SK-MEL-5 (cell line): ENCODE measurements around the gene MAPKAPK3. TPM values are rescaled to one million over a fixed set of nuclear protein-coding genes. Genes with fewer than 3 reads are reported as not detected.

Source experiments
- DNase-seq: peaks from one replicate; pipeline ENCODE4 v3.0.0-alpha.2; 2016; ENCODE audit warnings: low read depth, low spot score
- in situ Hi-C: cut with HindIII; loops from 2 replicates; pipeline ENCODE4 v1.10.0; 2016; ENCODE audit warnings: low sequenced_read_pairs, high pct_unique_total_duplicates, low pct_unique_long_range_greater_than_20kb
- total RNA-seq: library from RNA; depleted of rRNA; stranded (reverse); fragments of >200 nt; shearing (Covaris generic); gene quantifications from 2 replicates; pipeline ENCODE4 v1.2.3, GENCODE V29; 2014

MAPKAPK3 gene
- total RNA-seq, 1 experiment from 2014 or later, result 66.5 TPM

DNA sequence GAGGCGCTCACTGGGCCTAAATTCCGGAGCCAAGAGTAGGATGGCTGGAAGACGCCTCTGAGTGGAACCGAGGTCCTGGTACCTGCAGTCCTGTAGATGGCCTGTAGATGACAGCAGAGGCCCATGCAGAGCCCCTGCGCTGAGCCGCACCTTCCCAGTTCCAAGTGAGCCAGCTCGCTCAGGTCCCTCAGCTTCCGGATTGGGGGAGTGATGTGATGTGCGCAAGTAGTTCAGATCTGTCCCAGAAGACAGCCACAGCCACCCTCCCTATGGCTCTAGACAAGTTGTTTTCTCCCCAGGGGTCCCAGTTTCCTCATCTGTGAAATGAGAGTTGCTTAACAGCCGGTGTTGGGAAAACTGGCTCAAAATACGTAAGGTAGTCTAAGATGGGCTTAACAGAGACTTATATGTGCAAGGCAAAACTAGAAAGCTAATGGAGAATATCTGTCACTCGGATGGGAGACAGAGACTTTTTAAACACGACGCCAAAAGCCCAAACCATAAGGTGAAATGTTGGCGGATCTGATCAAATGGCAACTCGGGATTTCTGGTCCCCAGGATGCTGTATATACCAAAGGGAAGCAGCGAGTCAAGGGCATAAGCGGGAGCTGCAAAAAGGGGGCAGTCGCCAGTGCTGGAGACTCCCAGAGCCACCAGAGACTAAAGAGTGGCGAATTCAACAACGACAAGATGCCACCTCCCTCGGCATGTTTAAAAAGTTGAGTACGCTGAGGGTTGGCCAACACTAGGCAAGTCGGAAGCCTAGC, 765 bp upstream of the MAPKAPK3 start:
- in situ Hi-C loops, result no loop called here
- peak; percentile 86 for DNase-seq

DNA sequence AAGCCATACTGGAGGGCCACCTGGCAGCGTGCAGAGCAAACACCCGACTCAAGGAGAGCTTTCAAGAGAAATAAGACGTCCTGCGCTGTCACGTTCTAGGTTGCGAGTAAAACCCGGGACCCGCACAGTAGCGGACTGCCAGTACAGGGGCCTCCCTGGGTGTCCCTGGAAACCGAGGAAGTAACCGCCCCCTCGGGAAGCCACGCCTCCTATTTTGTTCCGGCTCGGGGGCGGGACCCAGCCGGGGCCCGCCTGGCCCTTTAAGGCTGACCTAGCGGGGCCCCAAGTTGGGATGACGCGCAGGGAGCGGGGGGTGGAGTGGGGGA, 218 bp upstream of the MAPKAPK3 start:
- in situ Hi-C loops, result no loop called here
- peak; percentile 89 for DNase-seq

DNA sequence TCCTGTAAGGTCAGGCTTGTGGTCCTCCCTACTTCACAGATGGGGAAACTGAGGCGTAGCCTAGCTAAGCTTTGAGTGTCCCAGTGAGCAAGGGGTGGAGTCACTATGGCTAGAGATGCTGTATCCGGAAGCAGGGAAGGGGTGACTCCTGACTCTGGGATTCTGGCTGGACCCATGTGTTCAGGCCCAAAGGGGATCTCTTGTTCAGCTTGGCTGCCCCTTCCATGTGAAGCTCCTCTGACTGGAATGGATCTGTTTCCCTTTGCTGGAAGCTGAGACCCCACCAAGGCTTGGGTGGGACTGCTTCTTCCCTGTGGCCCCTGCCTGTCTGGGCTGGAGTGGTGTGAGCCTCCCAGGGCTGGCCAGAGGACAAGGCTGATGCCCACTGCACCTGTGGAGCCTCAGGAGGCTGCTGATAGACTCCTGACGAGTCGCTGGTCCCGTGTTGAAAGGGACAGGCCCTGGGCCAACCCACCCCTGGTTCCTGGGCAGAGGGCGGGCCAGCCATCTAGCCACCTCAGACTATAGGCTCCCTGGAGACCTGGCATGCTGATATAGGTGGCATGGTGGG, 1.0 kb downstream of the MAPKAPK3 start:
- in situ Hi-C loops, result no loop called here
- no peak for DNase-seq

- DNase-seq, result no peak
- in situ Hi-C loops, result no loop called here
These were observed 3.5 kb downstream of the MAPKAPK3 start for GRCh38 chr3:50620420-50620819.

- no peak for DNase-seq
These were observed 3.9 kb downstream of the MAPKAPK3 start for GRCh38 chr3:50620820-50621219.

DNA sequence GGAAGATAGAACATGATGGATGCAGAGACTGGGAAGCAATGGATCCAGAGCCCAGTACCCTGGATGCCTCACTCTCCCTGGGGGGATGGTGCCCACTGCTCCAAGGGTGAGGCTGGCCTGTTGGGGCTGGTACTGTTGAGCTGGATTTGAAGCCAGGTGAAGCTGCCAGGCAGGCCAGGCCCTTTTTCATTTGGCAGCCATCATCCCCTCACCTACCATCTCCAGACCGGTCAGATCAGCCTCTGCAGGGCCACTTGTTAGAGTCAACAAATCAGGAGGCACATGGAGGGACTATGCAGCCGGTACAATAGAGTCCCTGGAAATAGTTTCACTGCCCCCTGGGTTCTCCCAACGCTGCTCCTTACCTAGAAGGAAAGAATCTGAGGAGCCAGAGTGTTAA, 5.9 kb downstream of the MAPKAPK3 start:
- DNase-seq, result no peak
- in situ Hi-C loops, result no loop called here

More at GRCh38 chr3:50620820-50621219, 3.9 kb downstream of the MAPKAPK3 start:
- in situ Hi-C loops, result no loop called here

GRCh38 chr3:50623840-50624474, 7.0 kb downstream of the MAPKAPK3 start:
- DNase-seq, result no peak
- in situ Hi-C loops, result no loop called here

DNA sequence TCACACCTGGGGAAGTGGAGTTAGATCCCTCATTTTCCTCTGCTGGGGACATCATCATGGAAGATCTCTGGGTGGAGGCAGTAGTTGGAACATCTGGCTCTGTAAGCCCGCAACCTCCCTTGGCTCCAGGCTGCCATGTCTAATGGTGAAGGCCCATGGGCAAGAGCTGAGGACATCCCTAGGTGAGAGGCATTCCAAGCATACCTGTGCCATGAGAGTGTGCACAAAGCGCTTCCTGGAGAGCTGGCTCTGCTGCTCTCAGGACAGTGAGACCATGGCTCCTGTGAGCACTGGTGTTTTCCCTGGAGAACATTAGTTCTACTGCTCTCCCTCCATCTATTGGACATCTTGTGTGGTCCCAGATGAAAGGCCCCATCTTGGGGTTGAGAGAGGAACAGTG, 7.7 kb downstream of the MAPKAPK3 start:
- in situ Hi-C loops, result no loop called here

GRCh38 chr3:50625231-50626182, 8.6 kb downstream of the MAPKAPK3 start:
- no peak for DNase-seq
- in situ Hi-C loops, result no loop called here

More for the DNA sequence above, 7.7 kb downstream of the MAPKAPK3 start:
- no peak for DNase-seq

DNA sequence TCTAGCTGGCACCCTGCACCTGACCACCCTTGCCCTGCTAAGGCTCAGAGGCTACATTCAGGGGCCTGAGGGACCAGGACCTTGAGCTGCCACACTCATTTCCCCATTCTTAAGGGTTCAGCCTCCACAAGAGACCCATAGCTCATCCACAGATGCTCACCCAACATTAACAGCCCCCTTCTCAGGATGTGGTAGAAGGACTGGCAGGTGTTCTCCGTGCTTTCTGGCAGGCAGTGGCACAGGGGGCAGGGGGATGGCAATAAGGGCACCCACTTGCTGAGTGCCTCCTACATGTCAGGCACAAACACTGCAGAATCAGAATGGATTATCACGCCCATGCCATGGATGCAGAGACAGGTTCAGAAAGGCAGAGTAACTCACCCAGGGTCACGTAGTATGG, 9.4 kb downstream of the MAPKAPK3 start:
- DNase-seq, result no peak
- in situ Hi-C loops, result no loop called here

GRCh38 chr3:50627407-50628051, 10.6 kb downstream of the MAPKAPK3 start:
- in situ Hi-C loops, result no loop called here
- peak; percentile 61 for DNase-seq

GRCh38 chr3:50628601-50629000, 11.7 kb downstream of the MAPKAPK3 start:
- DNase-seq, result no peak
- in situ Hi-C loops, result no loop called here

DNA sequence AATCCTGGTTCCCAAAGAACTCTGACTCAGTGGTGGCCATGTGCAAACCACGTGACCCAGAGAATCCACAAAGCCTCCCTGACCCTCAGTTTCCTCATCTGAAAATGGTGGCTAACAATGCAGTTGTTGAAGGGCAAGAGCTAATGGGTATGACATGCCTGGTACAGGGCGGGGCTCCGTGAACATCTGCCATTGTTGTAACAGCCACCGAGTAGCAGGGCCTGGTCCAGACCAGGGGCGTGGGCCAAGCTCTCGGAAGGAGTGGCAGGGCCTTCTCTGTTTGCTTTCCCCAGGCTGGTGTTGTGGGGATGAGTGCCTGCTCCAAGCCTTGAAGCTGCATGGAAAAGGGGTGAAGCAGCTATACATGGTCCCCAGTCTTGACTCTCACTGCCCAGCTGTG, 13.4 kb downstream of the MAPKAPK3 start:
- DNase-seq, result no peak
- in situ Hi-C loops, result no loop called here

- in situ Hi-C loops, result no loop called here
- DNase-seq, result no peak
These were observed 13.9 kb downstream of the MAPKAPK3 start for GRCh38 chr3:50630877-50631276.

DNA sequence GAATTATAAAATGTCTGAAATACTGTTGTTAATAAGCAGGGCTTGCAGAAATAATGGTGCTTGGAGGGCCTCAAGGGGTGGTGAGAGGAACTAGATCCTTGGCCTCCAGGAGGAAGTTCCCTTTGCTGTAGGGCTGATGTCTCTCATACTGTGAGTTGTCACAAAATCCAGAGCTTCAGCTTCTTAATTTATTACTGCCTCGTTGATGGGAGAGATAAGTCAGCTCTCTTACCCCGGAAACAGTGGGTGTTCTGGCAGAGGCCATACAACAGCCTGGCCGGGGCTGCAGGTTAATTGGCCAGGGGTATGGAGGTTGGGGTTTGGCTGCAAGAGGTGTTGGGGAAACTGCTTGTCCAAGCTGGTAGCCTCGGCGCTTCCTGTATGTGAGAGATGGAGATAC, 15.5 kb downstream of the MAPKAPK3 start:
- in situ Hi-C loops, result no loop called here

DNA sequence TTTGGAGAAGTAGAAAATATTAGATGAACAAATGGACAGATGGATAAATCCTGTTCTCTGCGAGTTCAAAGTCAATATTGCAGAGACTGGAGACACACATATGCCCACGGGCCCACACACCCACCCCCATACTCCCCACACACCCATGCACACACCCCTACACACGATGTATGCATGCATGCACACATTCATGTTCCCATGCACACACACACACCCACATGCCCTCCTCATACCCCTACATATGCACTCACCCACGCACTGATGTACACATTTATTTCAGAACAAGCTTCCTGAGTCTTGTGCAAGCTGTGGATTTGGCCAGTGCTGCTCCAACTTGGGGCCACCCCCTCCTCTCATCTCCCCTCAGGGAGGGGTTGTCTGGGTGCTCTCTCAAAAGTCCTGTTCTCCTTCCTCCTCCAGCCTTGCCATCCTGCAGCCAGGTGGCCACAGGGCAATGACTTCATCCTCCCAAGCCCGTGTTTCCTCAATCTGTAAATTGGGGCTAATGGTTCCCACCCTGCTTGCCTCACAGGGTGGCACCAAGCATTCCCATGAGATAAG, 16.4 kb downstream of the MAPKAPK3 start:
- no peak for DNase-seq
- in situ Hi-C loops, result no loop called here

More for the DNA sequence above, 15.5 kb downstream of the MAPKAPK3 start:
- no peak for DNase-seq

DNA sequence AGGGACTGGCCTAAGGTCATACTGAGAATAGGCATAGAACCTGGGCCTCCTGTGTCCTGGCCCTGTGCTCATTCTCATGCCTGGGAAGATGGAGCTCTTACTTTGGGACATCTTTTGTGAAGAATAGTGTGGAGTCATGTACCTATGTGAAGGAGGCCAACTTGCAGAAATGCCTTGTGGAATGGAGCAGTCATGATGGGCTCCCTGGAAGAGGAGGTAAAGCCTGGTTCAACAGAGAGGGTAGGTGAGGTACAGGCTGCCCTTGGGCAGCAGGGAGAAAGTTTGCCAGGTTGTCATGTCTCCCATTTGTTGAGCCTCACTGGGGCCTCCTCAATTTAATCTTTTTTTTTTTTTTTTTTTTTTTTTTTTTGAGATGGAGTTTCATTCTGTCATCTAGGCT, 18.1 kb downstream of the MAPKAPK3 start:
- in situ Hi-C loops, result no loop called here
- no peak for DNase-seq
